GM11168 (cell line): ENCODE measurements around the gene C2orf78.
"Not testable (repeated sequence)": the region's sequence is repeated elsewhere in the genome, so short reads cannot be mapped to it uniquely, and the experiment has no call there.

Experiments used
- in situ Hi-C: fragments of 300-500 bp; cut with MboI; formaldehyde crosslinking; loops from one replicate; pipeline ENCODE4 v1.12.0; 2022; ENCODE audit warnings: low sequenced_read_pairs; ENCODE audit not compliant: unreplicated experiment

Gene C2orf78

GRCh38 chr2:73779467-73780236 lies 4.3 kb upstream of the C2orf78 start, which contains the start of gene DUSP11:
Gene DUSP11, minus strand, starts transcription at chr2:73780103. Its CDS starts 129 bp downstream, at chr2:73779974.
- in situ Hi-C loops: no loop called here

GRCh38 chr2:73780237-73780582 lies 3.8 kb upstream of the C2orf78 start:
- in situ Hi-C loops: no loop called here

- in situ Hi-C loops: not testable (repeated sequence)
Measured at GRCh38 chr2:73783402-73783801, 581 bp upstream of the C2orf78 start.

GRCh38 chr2:73811878-73812277 lies 27.9 kb downstream of the C2orf78 start:
- in situ Hi-C loops: no loop called here

GRCh38 chr2:73812635-73813034 lies 28.7 kb downstream of the C2orf78 start:
- in situ Hi-C loops: no loop called here

GRCh38 chr2:73818296-73818695 lies 34.3 kb downstream of the C2orf78 start:
- in situ Hi-C loops: no loop called here

- in situ Hi-C loops: loop anchor here (10.0 kb wide), 1 partner anchor 284 kb away; no protein-coding TSS in a partner anchor
Measured at GRCh38 chr2:73821227-73821626, 37.2 kb downstream of the C2orf78 start.

GRCh38 chr2:73821669-73822068 lies 37.7 kb downstream of the C2orf78 start:
- in situ Hi-C loops: loop anchor here (10.0 kb wide), 1 partner anchor 283 kb away; no protein-coding TSS in a partner anchor

GRCh38 chr2:73822276-73822675 lies 38.3 kb downstream of the C2orf78 start:
- in situ Hi-C loops: loop anchor here (10.0 kb wide), 1 partner anchor 283 kb away; no protein-coding TSS in a partner anchor

- in situ Hi-C loops: loop anchor here (10.0 kb wide), 1 partner anchor 282 kb away; no protein-coding TSS in a partner anchor
Measured at GRCh38 chr2:73822991-73823390, 39.0 kb downstream of the C2orf78 start.

- in situ Hi-C loops: loop anchor here (10.0 kb wide), 1 partner anchor 281 kb away; no protein-coding TSS in a partner anchor
Measured at GRCh38 chr2:73823416-73823815, 39.4 kb downstream of the C2orf78 start.

GRCh38 chr2:73823916-73824523 lies 40.0 kb downstream of the C2orf78 start:
- in situ Hi-C loops: loop anchor here (10.0 kb wide), 1 partner anchor 281 kb away; no protein-coding TSS in a partner anchor

GRCh38 chr2:73825408-73825807 lies 41.4 kb downstream of the C2orf78 start:
- in situ Hi-C loops: loop anchor here (10.0 kb wide), 1 partner anchor 279 kb away; no protein-coding TSS in a partner anchor

- in situ Hi-C loops: loop anchor here (10.0 kb wide), 1 partner anchor 278 kb away; no protein-coding TSS in a partner anchor
Measured at GRCh38 chr2:73827018-73827417, 43.0 kb downstream of the C2orf78 start.

GRCh38 chr2:73827660-73828388 lies 43.8 kb downstream of the C2orf78 start:
- in situ Hi-C loops: loop anchor here (10.0 kb wide), 1 partner anchor 277 kb away; no protein-coding TSS in a partner anchor

GRCh38 chr2:73828389-73828817 lies 44.4 kb downstream of the C2orf78 start:
- in situ Hi-C loops: loop anchor here (10.0 kb wide), 1 partner anchor 276 kb away; no protein-coding TSS in a partner anchor

GRCh38 chr2:73828818-73829570 lies 45.0 kb downstream of the C2orf78 start, which contains the start of gene STAMBP:
Gene STAMBP, plus strand, starts transcription at chr2:73828961. Its CDS starts 1,896 bp downstream, at chr2:73830857.
- in situ Hi-C loops: loop anchor here (10.0 kb wide), 1 partner anchor 276 kb away; no protein-coding TSS in a partner anchor

- in situ Hi-C loops: no loop called here
Measured at GRCh38 chr2:73830871-73831401, 47.0 kb downstream of the C2orf78 start.

- in situ Hi-C loops: no loop called here
Measured at GRCh38 chr2:73832930-73833329, 48.9 kb downstream of the C2orf78 start.
